Effector CD8-positive, alpha-beta T cell (primary cell): ENCODE measurements around the gene KIAA1958.
"Not testable (repeated sequence)": the region's sequence is repeated elsewhere in the genome, so short reads cannot be mapped to it uniquely, and the experiment has no call there.

Source experiments
- DNase-seq: peaks from one replicate; lab custom pipeline; 2025; lab: John Stamatoyannopoulos, UW

The KIAA1958 gene

DNA sequence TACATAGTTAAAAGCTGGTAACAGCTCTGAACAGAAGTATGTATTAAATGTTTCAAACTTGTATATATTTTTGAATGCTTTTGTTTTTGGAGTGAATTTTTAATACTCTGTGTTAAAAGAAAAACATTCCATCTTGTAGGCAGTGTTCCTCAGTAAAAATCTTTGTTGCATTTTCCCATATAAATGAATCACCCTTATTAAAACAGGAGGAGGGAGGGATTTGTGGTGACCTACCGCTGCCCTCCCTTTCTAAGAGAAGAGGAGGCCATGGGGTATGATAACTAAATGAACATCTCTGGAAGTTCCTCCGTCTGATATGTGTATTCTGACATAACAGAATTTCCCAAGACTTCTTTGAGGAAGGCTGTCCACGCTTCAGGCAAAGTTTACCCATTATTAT lies 177.9 kb downstream of the KIAA1958 start:
- DNase-seq = no peak

DNA sequence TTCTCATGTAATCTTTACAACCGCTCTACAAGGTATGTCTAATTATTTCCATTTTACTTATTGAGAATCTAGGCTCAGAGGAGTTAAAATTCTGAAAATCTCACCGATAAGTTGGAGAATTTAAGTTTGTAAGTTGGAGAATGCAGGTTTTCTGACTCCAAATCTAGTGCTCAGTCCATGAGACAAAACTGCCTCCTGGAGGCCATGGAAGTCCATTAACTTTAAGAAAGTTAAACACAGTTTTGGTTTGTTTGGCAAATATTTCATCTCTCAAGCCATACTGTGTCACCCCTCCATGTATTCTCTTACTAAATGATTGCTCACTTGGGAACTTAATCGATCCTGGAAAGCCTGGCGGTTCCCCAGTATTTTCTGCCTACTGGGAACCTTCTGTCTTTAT lies 178.7 kb downstream of the KIAA1958 start:
- DNase-seq = no peak

DNA sequence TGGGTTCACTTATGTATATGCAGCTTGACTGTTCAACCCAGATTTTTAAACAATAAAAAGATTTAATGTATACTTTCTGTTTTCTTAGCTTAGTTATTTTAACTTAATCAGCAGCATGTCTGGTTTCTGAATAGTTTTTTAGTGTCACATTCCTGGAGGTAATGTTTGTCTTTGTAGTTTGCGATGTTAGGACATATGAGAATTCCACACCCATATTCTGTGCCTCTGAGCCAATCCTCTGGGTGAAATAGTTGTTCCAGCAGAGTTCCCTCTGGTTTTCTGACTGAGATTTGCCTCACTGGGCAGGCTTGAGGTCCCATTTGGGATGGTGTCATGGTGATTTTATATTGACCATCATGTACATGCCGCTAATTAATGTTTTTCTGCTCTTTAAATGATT lies 182.7 kb downstream of the KIAA1958 start:
- no peak for DNase-seq

GRCh38 chr9:112670991-112671625 lies 184.5 kb downstream of the KIAA1958 start:
- no peak for DNase-seq

DNA sequence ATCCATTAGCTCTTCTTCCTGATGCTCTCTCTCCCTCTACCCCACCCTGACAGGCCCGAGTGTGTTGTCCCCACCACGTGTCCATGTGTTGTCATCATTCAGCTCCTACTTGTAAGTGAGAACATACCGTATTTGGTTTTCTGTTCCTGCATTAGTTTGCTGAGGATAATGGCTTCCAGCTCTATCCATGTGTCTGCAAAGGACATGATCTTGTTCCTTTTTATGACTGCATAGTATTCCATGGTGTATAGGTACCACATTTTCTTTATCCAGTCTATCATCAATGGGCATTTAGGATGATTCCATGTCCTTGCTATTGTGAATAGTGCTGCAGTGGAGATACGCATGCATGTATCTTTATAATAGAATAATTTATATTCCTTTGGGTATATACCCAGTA lies 186.6 kb downstream of the KIAA1958 start:
- not testable (repeated sequence) for DNase-seq

- no peak for DNase-seq
Observed at GRCh38 chr9:112677040-112677439, 190.4 kb downstream of the KIAA1958 start.

- DNase-seq = no peak
Observed at GRCh38 chr9:112680731-112681402, 194.2 kb downstream of the KIAA1958 start.

DNA sequence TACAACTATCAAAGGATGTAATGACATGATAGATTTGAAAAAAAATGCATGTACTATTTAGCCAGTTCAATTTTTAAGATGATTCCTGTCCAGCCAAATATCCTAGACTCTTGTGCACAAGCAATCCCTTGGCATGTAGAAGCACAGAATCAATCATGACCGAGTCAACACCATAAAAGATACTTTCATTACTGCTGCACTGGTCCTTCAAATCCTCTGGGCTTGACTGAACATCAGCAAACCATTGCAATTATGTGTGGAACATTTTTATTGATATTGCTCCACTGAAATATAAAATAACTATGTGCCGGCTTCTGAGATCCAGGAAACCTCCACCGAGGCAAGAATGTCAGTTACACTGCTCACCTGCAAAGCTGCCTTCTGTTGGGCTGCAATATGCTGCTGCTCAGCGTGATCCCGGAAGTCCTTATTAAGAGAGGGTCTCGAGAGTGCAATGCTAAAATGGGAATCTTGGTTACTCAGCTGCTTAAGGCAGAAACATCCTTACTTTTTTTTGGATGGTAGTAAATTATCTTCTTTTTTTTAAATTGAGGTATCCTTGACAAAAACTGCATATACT lies 202.6 kb downstream of the KIAA1958 start:
- DNase-seq = no peak

GRCh38 chr9:112694706-112695555 lies 208.3 kb downstream of the KIAA1958 start:
- no peak for DNase-seq

DNA sequence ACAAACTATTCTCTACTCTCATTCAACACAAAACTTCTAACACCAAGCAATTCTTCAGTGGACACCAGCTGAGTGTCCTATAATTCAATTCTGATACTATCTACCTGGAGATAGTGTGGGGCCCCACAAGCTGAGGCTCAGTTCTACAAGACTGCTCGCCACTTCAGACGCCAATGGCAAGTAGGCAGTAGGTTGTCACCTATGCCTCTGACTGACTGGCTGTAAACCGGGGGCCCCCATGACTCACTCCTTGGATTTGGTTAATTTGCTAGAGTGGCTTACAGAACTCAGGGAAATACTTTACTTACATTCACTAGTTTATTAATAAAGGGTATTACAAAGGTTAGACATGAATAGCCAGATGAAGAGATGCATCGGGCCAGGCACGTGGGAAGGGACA lies 209.8 kb downstream of the KIAA1958 start:
- DNase-seq = no peak

- no peak for DNase-seq
Observed at GRCh38 chr9:112699230-112699629, 212.6 kb downstream of the KIAA1958 start.

- no peak for DNase-seq
Observed at GRCh38 chr9:112700085-112700484, 213.5 kb downstream of the KIAA1958 start.

- DNase-seq = no peak
Observed at GRCh38 chr9:112703304-112703703, 216.7 kb downstream of the KIAA1958 start.

DNA sequence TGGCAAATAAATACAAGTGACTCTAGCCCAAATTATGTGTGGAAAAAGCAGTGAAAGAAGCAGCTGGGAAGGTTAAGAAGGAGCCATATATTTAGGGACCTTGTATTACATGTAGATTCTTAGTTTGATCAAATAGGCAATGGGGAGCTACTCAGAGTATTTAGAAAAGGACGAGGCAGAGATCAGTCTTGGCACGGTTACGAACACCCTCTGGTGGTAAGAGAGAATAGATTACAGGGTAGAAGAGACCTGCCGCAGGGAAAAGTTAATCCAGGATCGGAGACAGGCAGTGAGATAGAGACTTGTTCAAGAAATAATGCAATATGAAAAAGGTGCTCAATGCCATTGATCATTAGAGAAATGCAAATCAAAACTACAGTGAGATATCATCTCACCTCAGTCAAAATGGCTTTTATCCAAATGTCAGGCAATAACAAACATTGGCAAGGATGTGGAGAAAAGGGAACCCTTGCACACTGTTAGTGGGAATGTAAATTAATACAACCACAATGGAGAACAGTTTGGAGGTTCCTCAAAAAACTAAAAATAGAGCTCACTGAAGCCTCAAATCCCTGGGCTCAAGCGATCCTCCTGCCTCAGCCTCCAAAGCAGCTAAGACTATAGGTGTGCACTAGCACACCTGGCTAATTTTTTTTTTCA lies 219.3 kb downstream of the KIAA1958 start:
- no peak for DNase-seq

GRCh38 chr9:112711050-112711689 lies 224.5 kb downstream of the KIAA1958 start:
- DNase-seq = no peak

- no peak for DNase-seq
Observed at GRCh38 chr9:112712678-112713077, 226.1 kb downstream of the KIAA1958 start.

- DNase-seq = peak; percentile 95
Observed at GRCh38 chr9:112717661-112718331, 231.2 kb downstream of the KIAA1958 start, which contains the start of gene INIP. Gene INIP, minus strand, starts transcription at chr9:112718117. Its CDS starts 1,632 bp downstream, at chr9:112716485.
